Peyer's patch (tissue), 4 donors: Measurements from ENCODE around the gene NEDD4L.

Experiments used
- POLR2A ChIP-seq, 2 donors: fragments of 450-650 bp; IDR thresholded peaks; one replicate each; pipeline ENCODE4 v1.5.1; 2017; ENCODE audit warnings: antibody characterized with exemption in 2 of 2, mild to moderate bottlenecking in 2 of 2, moderate library complexity in 2 of 2
- TF ChIP-seq, protein P1 (sequence below), 6 experiments: fragments of 450-650 bp in 4 of 6; fragments of 200-600 bp in 2 of 6; sonication (generic) in 1 of 6; IDR thresholded peaks; one replicate each; pipeline ENCODE4 v1.5.1; 2017 to 2019; ENCODE audit warnings: antibody characterized with exemption in 6 of 6, mild to moderate bottlenecking in 3 of 6, moderate library complexity in 1 of 6

DNA sequence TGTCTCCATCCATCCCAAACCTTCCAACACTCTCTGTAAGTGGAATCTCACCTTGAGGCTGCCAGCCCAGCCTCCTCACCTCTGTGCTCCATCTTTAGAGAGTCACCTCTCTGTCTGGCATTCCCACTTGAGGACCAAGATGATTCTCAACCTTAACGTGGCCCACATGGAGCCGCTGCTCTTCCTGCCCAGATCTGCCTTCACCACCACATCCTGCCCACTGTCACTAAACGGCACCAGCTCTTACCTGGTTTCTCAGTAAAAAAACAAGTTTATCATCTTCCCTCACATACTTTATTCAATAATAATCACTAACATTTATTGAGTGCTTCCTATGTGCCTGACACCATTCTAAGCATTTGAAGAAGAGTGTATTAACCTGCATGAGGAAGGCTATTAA is 80.4 kb downstream of the NEDD4L start:
- TF ChIP-seq, protein P1, sequence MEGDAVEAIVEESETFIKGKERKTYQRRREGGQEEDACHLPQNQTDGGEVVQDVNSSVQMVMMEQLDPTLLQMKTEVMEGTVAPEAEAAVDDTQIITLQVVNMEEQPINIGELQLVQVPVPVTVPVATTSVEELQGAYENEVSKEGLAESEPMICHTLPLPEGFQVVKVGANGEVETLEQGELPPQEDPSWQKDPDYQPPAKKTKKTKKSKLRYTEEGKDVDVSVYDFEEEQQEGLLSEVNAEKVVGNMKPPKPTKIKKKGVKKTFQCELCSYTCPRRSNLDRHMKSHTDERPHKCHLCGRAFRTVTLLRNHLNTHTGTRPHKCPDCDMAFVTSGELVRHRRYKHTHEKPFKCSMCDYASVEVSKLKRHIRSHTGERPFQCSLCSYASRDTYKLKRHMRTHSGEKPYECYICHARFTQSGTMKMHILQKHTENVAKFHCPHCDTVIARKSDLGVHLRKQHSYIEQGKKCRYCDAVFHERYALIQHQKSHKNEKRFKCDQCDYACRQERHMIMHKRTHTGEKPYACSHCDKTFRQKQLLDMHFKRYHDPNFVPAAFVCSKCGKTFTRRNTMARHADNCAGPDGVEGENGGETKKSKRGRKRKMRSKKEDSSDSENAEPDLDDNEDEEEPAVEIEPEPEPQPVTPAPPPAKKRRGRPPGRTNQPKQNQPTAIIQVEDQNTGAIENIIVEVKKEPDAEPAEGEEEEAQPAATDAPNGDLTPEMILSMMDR (IDR thresholded peaks at IDR 0.05): no peak
- no peak for TF ChIP-seq POLR2A (IDR thresholded peaks at IDR 0.05)
